Body of pancreas (tissue), 4 donors: ENCODE results near the gene BAIAP3. TPM values are rescaled to one million over a fixed set of nuclear protein-coding genes. Genes with fewer than 3 reads are reported as not detected.
A peak's percentile ranks its signal among the peaks of the same experiment; 100 is the strongest.

ENCODE experiments used
- ATAC-seq: fragments of 150-250 bp; one replicate; pipeline ENCODE4 v1.9.1; 2016
- DNase-seq, 4 donors: peaks; one replicate each; pipeline ENCODE4 v3.0.0-alpha.2; 2019
- H3K27ac ChIP-seq, 4 donors: fragments of 200-600 bp; sonication (generic); 1 replicate in 3 of 4; 2 replicates in 1 of 4; pipeline versions ENCODE4 v1.5.1 to v1.6.1; 2016 to 2019; ENCODE audit warnings: mild to moderate bottlenecking in 1 of 4, mixed read lengths in 1 of 4, moderate library complexity in 1 of 4
- H3K27me3 ChIP-seq, 2 donors: fragments of 200-600 bp; sonication (generic); one replicate each; pipeline ENCODE4 v1.6.0; 2016; ENCODE audit warnings: mild to moderate bottlenecking in 1 of 2
- H3K36me3 ChIP-seq, 2 donors: fragments of 200-600 bp; sonication (generic); replicated peaks in 1 of 2; 2 replicates each; pipeline ENCODE4 v1.5.1; 2016; ENCODE audit warnings: low read depth in 2 of 2; ENCODE audit not compliant: insufficient read depth in 1 of 2
- H3K4me1 ChIP-seq: fragments of 200-600 bp; sonication (generic); one replicate; pipeline ENCODE4 v1.6.0; 2016
- H3K4me3 ChIP-seq, 2 donors: fragments of 200-600 bp; sonication (generic); 1 replicate in 1 of 2; 2 replicates in 1 of 2; pipeline ENCODE4 v1.5.1; 2016 to 2019
- H3K9me3 ChIP-seq, 3 donors: fragments of 200-600 bp; sonication (generic); 1 replicate in 2 of 3; 2 replicates in 1 of 3; pipeline ENCODE4 v1.5.1; 2016
- CTCF ChIP-seq, 7 experiments: fragments of 450-650 bp in 4 of 7; fragments of 200-600 bp in 3 of 7; sonication (generic) in 3 of 7; IDR thresholded peaks; one replicate each; pipeline ENCODE4 v1.5.1; 2016 to 2019; ENCODE audit warnings: antibody characterized with exemption in 7 of 7
- POLR2A ChIP-seq, 3 donors: fragments of 450-650 bp; IDR thresholded peaks; one replicate each; pipeline ENCODE4 v1.6.1; 2016; ENCODE audit warnings: antibody characterized with exemption in 3 of 3, mild to moderate bottlenecking in 2 of 3
- WGBS, 2 donors: methylation state at CpG; one replicate each; pipeline ENCODE4 v1.1.5; 2017; 5-methylcytosine and 5-hydroxymethylcytosine counted together
- intact Hi-C: fragments of 100-400 bp; cut with DNase I; formaldehyde crosslinking; loops from one replicate; pipeline ENCODE4 v1.15.1; 2023
- total RNA-seq, 2 donors: library from RNA; depleted of rRNA; stranded (reverse); fragments of >200 nt; gene quantifications; one replicate each; pipeline ENCODE4 v1.1.0, GENCODE V29; 2016

The BAIAP3 gene
- total RNA-seq: 10 to 100 TPM in 1 of 2 donors, 1 to 10 TPM in 1; 7.0 to 20.8 TPM

- WGBS, 2 donors: 1% methylated on average over 75 of the region's 83 CpGs; no CpG with 5 or more reads in 1 of the 2 donors
- intact Hi-C loops: no loop called here
- H3K27ac ChIP-seq: no peak within 1 kb of the TSS
Measured at GRCh38 chr16:1333149-1333812, at the start of gene BAIAP3. Gene BAIAP3 (plus strand): TSS chr16:1333645. CDS start chr16:1338550, 4,905 bp downstream.

GRCh38 chr16:1283996-1284616, 49.3 kb upstream of the BAIAP3 start:
- peaks cover 3% of the 10 kb centered on the region for H3K4me1 ChIP-seq
- ATAC-seq (no peak), DNase-seq (no peak)
- TF ChIP-seq POLR2A (IDR thresholded peaks at IDR 0.05) (no peak), CTCF (IDR thresholded peaks at IDR 0.05) (no peak)
- H3K27ac ChIP-seq: no peak overlapping the region
- no peak overlapping the region for H3K4me3 ChIP-seq
- no peaks in the 10 kb centered on the region for H3K36me3 ChIP-seq
- peaks cover 0 to 7% of the 10 kb centered on the region in 2 donors for H3K27me3 ChIP-seq
- WGBS, 2 donors: 64 to 78% methylated on average over 4 to 16 of the region's 16 CpGs
- intact Hi-C loops: no loop called here
- H3K9me3 ChIP-seq: no peaks in the 10 kb centered on the region

More at GRCh38 chr16:1333149-1333812, at the start of gene BAIAP3:
- H3K4me3 ChIP-seq: no peak within 1 kb of the TSS
- no peaks in the 10 kb centered on the region for H3K36me3 ChIP-seq
- peak; percentile 43 to 55 (median 48) for DNase-seq
- TF ChIP-seq CTCF (IDR thresholded peaks at IDR 0.05): no peak
- no peak for TF ChIP-seq POLR2A (IDR thresholded peaks at IDR 0.05)
- peaks cover 8 to 28% of the 10 kb centered on the region in 2 donors for H3K27me3 ChIP-seq
- peak; percentile 54 for ATAC-seq
- peaks cover 41% of the 10 kb centered on the region for H3K4me1 ChIP-seq
- H3K9me3 ChIP-seq: no peaks in the 10 kb centered on the region

- WGBS, 2 donors: 53 to 65% methylated on average over 29 to 33 of the region's 38 CpGs
- Histone ChIP-seq H3K4me3 (no peak overlapping the region), H3K36me3 (no peaks in the 10 kb centered on the region), H3K4me1 (peaks cover 4% of the 10 kb centered on the region), H3K27me3 (peaks cover 0 to 7% of the 10 kb centered on the region in 2 donors), H3K27ac (no peak overlapping the region), H3K9me3 (no peaks in the 10 kb centered on the region)
- no peak for TF ChIP-seq POLR2A (IDR thresholded peaks at IDR 0.05)
- TF ChIP-seq CTCF (IDR thresholded peaks at IDR 0.05): no peak
- DNase-seq: no peak
- no peak for ATAC-seq
- intact Hi-C loops: no loop called here
Measured at GRCh38 chr16:1285669-1286512, 47.6 kb upstream of the BAIAP3 start.

GRCh38 chr16:1286513-1287094, 46.8 kb upstream of the BAIAP3 start:
- no peaks in the 10 kb centered on the region for H3K9me3 ChIP-seq
- no peaks in the 10 kb centered on the region for H3K36me3 ChIP-seq
- DNase-seq: no peak
- peaks cover 0 to 7% of the 10 kb centered on the region in 2 donors for H3K27me3 ChIP-seq
- no peak for ATAC-seq
- H3K4me3 ChIP-seq: no peak overlapping the region
- TF ChIP-seq CTCF (IDR thresholded peaks at IDR 0.05) (no peak), POLR2A (IDR thresholded peaks at IDR 0.05) (no peak)
- WGBS, 2 donors: 66 to 75% methylated on average over 14 to 25 of the region's 25 CpGs
- H3K27ac ChIP-seq: no peak overlapping the region
- intact Hi-C loops: no loop called here
- H3K4me1 ChIP-seq: peaks cover 4% of the 10 kb centered on the region
